Activated naive CD8-positive, alpha-beta T cell treated with anti-CD3 and anti-CD28 coated beads, Interleukin-2, amount 50 U/mL, for 16 hours (primary cell): ENCODE results near the gene NLRP14.

Experiments used
- DNase-seq: peaks from one replicate; pipeline ENCODE4 v3.0.0-alpha.2; 2020; ENCODE audit warnings: low read depth, low spot score

NLRP14 gene

DNA sequence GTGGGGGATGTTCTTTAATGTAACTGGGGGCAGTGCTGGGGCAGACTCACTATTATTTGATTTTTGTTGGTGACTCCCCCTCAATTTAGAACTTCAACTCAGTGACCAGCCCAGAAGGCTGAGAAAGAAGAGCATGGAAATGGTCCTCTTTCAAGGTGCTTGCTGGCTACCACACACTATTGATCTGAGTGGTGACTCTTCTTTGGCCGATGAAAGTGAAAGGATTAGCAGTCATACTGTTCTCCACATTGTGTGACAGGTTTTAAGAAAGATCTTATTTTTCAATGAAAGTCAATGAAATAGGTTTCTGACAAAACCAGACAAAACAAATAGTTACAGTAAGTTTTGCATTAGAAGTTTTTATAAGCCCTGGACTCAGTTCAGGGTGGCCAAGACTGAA, 29.9 kb downstream of the NLRP14 start:
- DNase-seq, result no peak

DNA sequence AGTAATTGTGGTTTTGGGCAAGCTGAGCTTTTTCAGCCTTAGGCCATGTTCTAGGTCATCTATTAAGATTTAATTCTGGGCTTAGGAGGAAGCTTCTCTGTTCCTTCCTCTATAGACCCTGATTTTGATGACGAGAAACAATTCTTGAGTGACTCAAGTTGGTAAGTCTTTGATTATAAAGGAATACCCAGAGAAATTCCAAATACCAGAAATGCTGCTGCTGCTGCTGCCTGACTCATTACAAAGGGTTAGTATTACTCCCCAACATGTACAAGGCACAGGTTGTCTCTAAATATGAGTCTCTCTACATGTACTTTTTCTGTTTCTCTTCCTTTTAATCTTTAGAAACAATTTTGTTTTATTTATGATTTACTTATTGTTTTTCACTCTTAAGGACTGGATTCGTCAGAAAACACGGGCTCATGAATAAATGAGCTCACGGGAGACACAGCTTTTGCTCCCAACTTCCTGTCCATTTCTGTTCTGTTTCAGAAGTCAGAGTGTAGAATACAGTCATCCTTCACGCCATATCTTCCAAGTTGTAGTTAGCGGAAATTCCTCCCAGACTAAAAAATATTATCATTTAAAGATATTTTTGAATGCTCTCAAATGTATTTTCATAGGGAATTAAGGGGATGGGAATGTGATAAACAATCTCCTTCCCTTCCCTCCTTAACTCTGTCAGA, 36.7 kb downstream of the NLRP14 start:
- no peak for DNase-seq

DNA sequence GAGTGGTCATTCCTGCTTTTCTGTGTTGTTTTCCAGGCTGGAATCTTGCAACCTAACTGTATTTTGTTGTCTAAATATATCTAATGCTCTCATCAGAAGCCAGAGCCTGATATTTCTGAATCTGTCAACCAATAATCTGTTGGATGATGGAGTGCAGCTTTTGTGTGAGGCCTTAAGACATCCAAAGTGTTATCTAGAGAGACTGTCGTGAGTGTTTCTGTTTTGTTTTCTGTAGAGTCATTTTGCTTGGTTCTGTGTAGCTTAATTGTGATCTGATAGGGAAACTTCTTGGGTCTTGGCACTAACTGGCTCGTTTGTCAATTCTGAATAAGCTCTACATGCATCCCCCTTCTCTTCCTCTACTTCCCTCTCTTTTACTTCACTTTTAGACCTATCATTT, 37.4 kb downstream of the NLRP14 start:
- no peak for DNase-seq

DNA sequence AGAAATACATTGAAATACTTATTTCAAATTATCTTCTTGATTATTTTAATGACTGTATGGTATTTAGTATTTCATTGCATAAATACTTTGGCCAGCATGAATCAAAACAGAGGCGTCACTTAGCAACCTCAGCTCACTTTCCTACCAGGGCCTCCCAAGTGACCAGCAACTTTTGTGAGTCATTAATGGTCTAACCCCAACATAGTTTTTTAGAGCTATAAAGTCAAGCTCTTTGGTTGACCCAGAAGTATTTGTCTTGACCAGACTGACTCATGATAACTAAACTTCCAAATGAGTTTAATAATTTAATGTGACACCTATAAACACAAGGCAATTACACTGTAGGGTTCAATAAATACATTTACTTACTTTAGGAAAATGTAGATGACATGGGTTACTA, 40.6 kb downstream of the NLRP14 start:
- no peak for DNase-seq

DNA sequence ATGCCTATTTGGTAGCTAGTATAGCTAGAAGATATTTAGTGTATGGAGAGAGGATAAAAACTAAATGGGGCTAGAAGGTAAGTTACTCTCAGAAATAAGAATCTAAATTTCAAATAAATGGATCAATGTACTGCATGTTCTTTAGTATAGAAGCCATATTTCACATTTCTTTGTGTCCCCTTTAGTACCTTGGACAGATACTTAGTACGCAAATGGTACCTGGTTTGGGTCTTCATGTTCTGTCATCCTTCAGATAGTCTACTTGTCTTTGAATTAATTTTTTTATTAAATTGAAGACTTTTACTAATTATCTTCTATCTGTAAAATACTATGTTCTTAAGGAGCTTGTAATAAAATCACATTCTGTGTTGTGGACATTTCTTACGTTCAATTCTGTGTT, 42.3 kb downstream of the NLRP14 start:
- DNase-seq, result no peak

DNA sequence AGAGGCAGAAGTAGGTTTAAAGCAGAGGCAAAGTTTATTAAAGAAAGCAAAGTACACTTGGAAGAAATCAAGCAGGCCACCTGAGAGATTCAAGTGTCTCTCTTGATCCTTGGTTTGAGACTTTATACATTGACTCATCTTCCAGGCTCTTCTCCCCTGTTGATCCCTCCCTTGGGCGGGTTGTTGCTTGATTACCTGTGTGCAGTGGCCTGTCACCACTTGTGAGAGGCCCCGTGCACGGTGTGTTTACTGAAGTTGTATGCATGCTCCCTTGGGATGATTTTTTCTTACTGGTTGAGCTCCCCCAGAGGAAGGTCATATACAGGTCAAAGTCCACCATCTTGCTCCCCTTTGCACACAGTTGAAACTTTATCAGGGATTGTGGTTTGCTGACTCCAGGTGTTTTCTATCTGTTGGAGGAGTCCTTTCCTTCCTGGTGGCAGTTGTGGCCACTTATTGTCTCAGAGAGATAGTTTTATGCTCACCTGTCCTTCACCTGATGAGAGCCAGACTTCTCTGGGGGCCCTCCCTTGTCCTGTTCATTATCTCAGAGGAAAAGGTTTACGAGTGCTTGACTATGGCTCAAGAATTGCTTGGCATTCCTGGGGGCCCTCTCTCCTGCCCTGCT, 52.2 kb downstream of the NLRP14 start:
- DNase-seq, result no peak

DNA sequence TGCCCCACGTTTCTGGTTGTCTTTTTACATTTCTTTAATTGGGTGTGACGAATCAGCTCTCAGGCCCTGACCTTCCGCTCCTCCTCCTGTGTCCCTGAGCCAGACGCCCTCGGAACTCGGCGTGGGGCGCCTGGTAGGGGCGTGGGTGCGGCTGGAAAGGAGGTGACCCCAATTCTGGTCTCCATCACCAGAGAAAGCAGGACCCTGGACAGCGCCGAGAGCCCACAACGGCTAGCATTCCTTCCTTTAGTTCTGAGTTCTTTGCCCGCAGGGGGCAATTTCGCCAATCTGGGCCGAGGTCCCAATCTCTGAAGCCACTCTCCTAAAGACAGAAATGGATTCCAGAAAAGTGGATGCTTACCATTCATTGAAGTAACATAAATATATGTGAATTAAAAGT, 56.8 kb downstream of the NLRP14 start:
- DNase-seq, result no peak

DNA sequence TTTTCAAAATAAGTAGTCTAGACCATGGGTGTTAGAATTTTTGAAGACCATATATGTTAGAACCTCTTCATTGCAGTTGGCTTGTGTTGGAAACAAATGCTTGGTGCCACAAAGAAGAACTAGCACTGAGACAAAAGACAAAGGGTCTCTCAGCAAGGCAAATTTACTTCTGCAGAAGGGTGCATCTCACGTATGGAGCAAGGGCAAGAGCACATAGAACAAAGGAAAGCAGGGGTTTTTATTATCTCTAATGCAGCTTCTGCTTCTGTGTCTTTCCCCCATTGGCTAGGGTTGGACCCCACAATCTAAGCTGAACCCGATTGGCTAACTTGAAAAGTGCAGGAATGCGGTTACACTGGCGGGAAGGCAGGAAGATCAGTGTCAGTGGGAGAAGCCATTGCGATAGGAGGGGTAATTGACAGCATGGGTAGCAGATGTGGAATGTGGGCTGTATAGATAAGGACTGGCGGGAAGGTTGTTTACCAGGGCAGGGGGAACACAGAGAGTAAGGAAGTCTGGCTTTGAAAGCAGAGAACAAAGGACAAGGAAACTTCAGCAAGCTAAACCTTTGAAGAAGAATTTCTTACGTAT, 59.4 kb downstream of the NLRP14 start:
- no peak for DNase-seq

DNA sequence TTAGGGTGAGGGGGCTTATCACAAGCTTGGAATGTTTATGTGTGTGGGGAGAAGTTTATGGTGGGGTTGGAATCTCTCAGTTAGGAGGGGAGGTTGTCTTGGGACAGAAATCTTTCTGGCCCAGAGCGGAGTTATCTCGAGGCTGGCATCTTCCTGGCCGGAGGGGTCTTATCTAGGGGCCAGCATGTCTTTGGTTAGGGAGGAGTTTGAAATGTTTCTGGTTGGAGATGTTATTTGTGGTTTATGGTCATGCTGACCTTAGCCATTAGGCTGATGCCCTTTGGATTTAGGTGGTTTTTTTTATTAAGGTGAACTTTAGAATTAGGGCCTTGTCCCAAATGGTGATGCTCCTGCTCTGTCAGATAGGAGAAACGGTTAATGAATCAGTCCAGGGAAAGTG, 60.6 kb downstream of the NLRP14 start:
- no peak for DNase-seq

DNA sequence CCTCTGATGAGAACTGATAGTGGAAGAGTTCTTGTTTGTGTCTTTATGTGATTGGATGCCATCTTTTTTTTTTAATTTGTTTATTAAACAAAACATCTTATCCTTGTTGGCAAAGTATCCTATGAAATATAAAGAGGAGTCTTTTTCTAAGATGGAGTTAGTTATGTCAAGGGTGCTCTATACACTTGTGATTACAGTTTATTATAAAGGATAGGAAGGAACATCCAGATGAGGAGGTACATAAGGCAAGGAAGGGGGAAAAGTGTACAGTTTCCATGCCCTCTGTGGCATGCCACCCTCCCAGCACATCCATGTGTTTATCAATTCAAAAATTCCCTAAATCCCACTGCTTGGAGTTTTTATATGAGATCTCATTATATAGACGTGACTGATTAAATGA, 61.2 kb downstream of the NLRP14 start:
- DNase-seq, result no peak

DNA sequence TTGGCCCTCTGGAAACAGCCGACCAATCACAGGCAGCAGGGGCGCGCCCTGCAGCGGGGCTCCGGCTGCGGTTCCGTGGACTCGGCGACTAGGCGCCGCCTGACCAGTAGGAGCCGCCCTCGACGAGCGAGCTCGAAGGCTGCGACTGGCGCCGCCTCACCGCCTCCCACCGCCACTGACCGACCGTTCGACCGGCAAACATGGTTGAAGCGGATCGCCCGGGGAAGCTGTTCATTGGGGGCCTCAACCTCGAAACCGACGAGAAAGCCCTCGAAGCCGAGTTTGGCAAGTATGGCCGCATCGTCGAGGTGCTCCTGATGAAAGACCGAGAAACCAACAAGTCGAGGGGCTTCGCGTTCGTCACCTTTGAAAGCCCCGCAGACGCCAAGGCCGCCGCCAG, 68.6 kb downstream of the NLRP14 start, which contains the start of gene RBMXL2:
RBMXL2 (plus strand) TSS at position 78 of the 400 bp plus-strand sequence; CDS start at position 201, 123 bp downstream.
- DNase-seq, result no peak

DNA sequence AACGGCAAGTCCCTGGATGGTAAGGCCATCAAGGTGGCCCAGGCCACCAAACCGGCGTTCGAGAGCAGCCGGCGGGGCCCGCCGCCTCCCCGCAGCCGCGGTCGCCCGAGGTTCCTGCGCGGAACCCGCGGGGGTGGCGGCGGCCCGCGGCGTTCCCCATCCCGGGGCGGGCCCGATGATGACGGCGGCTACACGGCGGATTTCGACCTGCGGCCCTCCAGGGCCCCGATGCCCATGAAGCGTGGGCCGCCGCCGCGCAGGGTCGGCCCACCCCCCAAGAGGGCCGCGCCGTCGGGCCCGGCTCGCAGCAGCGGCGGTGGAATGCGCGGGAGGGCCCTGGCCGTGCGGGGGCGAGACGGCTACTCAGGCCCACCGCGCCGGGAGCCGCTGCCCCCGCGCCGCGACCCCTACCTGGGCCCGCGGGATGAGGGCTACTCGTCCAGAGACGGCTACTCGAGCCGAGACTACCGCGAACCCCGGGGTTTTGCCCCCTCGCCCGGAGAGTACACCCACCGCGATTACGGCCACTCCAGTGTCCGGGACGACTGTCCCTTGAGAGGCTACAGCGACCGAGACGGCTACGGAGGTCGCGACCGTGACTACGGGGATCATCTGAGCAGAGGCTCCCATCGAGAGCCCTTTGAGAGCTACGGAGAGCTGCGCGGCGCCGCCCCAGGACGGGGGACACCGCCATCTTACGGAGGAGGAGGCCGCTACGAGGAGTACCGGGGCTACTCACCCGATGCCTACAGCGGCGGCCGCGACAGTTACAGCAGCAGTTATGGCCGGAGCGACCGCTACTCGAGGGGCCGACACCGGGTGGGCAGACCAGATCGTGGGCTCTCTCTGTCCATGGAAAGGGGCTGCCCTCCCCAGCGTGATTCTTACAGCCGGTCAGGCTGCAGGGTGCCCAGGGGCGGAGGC, 69.3 kb downstream of the NLRP14 start:
- no peak for DNase-seq

DNA sequence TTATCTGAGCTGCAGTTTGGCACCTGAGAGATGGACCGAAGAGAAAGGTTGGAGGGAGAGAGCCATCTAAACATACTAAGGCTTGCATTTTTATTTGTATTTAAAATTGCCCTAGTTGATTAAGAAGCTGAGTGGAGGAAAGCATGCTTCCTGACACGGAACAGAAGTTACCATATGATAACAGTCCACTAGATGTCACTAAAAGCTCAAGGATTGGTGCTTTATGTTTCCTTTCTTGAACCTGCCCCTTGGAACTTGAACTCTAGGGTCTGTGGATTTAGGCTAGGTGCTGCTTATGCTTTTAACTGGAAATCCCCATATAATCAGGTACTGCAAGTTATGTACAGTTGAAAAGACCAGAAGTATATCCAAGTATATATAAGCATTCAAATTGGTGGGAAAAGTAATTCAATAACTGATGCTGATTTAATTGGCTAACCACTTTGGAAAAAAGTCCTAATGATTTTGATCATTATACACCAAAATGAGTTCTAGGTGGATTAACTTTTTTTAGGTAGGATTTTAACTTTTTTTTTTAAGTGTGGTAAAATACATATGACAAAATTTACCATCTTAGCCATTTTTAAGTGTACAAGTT, 78.1 kb downstream of the NLRP14 start:
- no peak for DNase-seq

DNA sequence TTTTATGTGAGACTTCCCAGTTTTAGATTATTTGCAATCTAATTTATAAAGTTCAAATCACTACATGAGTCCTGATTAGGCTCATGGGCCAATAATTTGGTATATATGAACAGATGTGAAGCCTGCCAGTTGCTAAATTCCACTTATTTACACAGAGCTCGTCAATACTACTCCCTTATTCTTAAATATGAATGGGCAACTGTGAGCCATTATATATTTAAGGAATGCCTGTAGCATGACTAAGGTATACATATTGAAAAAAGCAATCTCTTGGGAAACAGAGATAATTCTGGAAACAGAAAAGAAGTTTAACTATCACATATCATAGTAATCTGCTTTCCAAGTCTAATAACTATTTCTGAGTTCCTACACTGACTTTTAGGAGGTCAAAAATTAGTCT, 95.5 kb downstream of the NLRP14 start:
- no peak for DNase-seq

DNA sequence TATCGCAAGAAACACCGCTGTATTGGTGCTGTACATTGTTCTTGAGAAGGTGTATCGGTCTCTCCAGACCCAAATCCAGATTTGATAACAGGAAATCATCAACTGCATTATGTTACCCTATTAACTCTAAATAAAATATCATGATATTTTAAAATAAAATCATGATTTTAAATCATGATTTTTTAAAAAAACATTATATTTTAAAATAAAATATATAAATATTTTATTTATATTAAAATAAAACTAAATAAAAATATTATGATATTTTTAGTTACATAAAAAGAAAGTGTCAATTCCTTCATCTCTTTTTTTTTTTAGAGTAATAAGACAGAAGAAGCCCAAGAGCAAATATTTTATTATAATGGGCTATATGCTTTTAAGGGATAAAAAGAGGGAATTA, 96.1 kb downstream of the NLRP14 start:
- no peak for DNase-seq
